Measurements from ENCODE around the gene C10orf53.

DNA sequence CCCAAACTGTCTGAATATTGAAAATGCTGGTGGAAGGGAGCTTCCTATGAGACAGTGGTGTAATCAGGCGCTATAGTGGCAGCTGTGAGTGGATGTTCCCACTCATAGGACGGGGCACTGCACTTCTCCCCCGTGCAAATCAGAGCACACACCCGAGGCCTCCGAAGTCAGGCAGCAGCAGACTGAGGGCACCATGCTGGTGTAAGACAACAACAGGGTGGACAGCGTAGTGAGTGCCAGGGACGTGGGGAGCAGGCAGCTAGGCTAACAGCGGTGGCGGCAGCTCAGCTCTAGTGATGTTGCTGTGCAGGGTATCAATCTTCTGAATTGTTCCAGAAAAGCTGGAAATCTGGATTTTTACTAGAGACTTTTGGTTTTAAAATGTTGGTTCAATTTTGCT is 19.2 kb downstream of the C10orf53 start:
- TF ChIP-seq CTCF (conservative IDR thresholded peaks at IDR 0.05; ENCODE audit: low read length) (no peak), EZH2phosphoT487 (IDR thresholded peaks at IDR 0.05; ENCODE audit: borderline replicate concordance) (no peak)
